Right atrium auricular region (tissue), 2 donors: ENCODE results near the gene RHOF. TPM values are rescaled to one million over a fixed set of nuclear protein-coding genes. Genes with fewer than 3 reads are reported as not detected.

Source experiments
- DNase-seq: peaks from one replicate; pipeline ENCODE4 v3.0.0-alpha.2; 2019; ENCODE audit warnings: low spot score
- H3K27ac ChIP-seq, 2 donors: fragments of 200-600 bp; sonication (generic); 1 replicate in 1 of 2; 2 replicates in 1 of 2; pipeline ENCODE4 v1.5.1; 2016 to 2019
- H3K27me3 ChIP-seq, 2 donors: fragments of 200-600 bp; sonication (generic); one replicate each; pipeline versions ENCODE4 v1.5.1 to v1.6.0; 2017 to 2019
- H3K36me3 ChIP-seq: fragments of 200-600 bp; sonication (generic); one replicate; pipeline ENCODE4 v1.5.1; 2016
- H3K4me1 ChIP-seq, 2 donors: fragments of 200-600 bp; sonication (generic); one replicate each; pipeline versions ENCODE4 v1.5.1 to v1.6.0; 2017 to 2019
- H3K4me3 ChIP-seq, 2 donors: fragments of 200-600 bp; sonication (generic); 1 replicate in 1 of 2; 2 replicates in 1 of 2; pipeline ENCODE4 v1.5.1; 2017 to 2019; ENCODE audit warnings: mild to moderate bottlenecking in 1 of 2, moderate library complexity in 1 of 2
- H3K9me3 ChIP-seq, 2 donors: fragments of 200-600 bp; sonication (generic); one replicate each; pipeline ENCODE4 v1.5.1; 2019
- total RNA-seq, 2 donors: library from RNA; depleted of rRNA; stranded (reverse); fragments of >200 nt; gene quantifications; one replicate each; pipeline ENCODE4 v1.1.0, GENCODE V29; 2016
- TF ChIP-seq, protein P1 (sequence below), 2 donors: fragments of 200-600 bp; sonication (generic); IDR thresholded peaks; one replicate each; pipeline ENCODE4 v1.5.1; 2019; ENCODE audit warnings: antibody characterized with exemption in 2 of 2

The RHOF gene
- total RNA-seq, 2 donors from 2014 or later: 7.3 to 21.9 TPM

DNA sequence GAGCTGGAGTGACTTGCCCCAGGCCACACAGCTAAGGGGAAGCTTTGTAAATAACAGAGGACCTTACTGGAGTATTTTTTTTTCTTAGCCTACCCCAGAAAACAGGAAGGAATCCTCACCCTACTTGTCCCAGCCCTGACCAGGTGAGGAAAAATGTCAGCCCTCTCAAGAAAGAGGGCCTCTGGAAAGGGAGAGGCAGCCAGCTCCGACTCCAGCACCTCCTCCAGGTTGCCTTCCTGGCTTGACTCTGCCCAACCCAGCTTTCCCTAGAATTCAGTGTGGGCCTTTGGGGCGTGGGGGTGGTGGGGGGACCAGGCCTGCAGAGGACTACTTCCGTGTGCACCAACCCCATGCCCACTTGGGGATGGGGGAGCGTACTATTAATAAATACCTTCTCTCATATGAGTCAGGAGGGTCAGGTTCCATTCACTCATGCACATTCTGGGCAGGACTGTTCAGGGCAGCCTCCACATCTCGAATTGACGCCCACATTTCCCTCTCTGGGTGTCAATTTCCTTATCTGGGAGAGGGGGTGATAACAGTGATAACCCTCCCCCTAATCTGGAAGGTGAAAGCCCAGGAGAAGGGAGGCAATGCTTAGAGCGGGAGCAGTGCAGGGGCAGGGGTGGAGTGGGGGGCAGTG lies 5.2 kb downstream of the RHOF start:
- Histone ChIP-seq H3K9me3 (no peaks in the 10 kb centered on the region), H3K4me3 (no peak overlapping the region), H3K4me1 (peaks cover 0 to 32% of the 10 kb centered on the region in 2 donors), H3K27ac (no peak overlapping the region), H3K27me3 (no peaks in the 10 kb centered on the region), H3K36me3 (no peaks in the 10 kb centered on the region)
- TF ChIP-seq, protein P1, sequence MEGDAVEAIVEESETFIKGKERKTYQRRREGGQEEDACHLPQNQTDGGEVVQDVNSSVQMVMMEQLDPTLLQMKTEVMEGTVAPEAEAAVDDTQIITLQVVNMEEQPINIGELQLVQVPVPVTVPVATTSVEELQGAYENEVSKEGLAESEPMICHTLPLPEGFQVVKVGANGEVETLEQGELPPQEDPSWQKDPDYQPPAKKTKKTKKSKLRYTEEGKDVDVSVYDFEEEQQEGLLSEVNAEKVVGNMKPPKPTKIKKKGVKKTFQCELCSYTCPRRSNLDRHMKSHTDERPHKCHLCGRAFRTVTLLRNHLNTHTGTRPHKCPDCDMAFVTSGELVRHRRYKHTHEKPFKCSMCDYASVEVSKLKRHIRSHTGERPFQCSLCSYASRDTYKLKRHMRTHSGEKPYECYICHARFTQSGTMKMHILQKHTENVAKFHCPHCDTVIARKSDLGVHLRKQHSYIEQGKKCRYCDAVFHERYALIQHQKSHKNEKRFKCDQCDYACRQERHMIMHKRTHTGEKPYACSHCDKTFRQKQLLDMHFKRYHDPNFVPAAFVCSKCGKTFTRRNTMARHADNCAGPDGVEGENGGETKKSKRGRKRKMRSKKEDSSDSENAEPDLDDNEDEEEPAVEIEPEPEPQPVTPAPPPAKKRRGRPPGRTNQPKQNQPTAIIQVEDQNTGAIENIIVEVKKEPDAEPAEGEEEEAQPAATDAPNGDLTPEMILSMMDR (IDR thresholded peaks at IDR 0.05): no peak
- no peak for DNase-seq

DNA sequence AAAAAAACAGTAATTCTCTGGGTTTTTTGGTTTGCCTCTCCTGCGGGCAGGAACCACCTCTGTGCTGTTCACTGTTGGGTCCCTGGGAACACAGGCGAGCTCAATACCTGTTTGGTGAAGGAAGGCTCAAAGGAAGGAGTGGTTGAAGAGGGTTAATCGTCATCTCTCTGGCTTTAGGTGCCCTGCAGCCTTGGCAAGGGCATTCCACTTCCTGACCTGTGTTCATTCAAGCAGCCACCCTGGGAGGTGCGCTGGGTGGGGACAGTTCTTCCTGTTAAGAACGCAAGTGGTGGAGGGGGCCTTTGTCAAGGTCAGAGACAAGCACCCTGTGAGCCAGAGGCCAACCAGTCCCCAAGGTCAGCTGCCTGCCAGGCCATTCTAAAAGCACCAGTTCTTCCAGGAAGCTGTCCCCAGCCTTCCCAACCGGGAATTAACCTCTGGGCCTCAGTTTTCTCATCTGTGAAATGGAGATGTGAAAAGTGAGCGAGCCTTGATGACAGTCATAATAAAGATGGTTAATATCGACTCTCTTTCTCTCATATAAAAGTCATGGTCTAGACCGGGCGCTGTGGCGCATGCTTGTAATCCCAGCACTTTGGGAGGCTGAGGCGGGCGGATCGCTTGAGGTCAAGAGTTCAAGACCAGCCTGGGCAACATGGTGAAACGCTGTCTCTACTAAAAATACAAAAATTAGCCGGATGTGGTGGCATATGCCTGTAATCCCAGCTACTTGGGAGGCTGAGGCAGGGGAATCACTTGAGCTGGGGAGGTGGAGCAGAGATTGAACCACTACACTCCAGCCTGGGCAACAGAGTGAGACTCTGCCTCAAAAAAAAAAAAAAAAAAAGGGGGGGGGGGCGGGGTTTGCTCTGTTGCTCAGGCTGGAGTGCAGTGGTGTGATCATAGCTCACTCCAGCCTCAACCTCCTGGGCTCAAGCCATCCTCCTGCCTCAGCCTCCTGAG lies 6.1 kb downstream of the RHOF start:
- TF ChIP-seq, protein P1 (IDR thresholded peaks at IDR 0.05): no peak
- DNase-seq: no peak
- H3K36me3 ChIP-seq: no peaks in the 10 kb centered on the region
- no peak overlapping the region for H3K4me3 ChIP-seq
- peak overlapping the region in 1 of 2 donors; percentile 9 for H3K27ac ChIP-seq
- H3K27me3 ChIP-seq: no peaks in the 10 kb centered on the region
- peaks cover 0 to 26% of the 10 kb centered on the region in 2 donors for H3K4me1 ChIP-seq
- H3K9me3 ChIP-seq: no peaks in the 10 kb centered on the region

DNA sequence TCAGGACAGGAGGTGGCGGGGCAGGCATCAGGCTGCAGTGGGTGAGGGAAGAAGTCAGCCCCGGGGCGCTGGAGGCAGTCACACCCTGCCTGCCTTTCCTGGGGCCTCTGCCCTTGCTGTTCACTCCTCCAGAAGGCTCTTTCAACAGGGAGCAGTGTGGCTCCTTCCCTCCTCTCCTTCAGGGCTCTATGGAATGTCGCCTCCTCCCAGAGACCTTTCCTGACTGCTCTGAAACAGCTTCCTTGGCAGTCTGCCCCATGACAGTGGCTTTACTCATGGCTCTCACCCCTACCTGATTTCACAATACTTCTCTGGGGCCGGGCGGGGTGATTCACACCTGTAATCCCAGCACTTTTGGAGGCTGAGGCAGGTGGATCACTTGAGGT lies 7.1 kb downstream of the RHOF start:
- Histone ChIP-seq H3K4me1 (peaks cover 0 to 35% of the 10 kb centered on the region in 2 donors), H3K36me3 (no peaks in the 10 kb centered on the region), H3K4me3 (no peak overlapping the region), H3K27ac (peak overlapping the region in 1 of 2 donors; percentile 9), H3K9me3 (no peaks in the 10 kb centered on the region), H3K27me3 (no peaks in the 10 kb centered on the region)
- TF ChIP-seq, protein P1 (IDR thresholded peaks at IDR 0.05): no peak
- no peak for DNase-seq

DNA sequence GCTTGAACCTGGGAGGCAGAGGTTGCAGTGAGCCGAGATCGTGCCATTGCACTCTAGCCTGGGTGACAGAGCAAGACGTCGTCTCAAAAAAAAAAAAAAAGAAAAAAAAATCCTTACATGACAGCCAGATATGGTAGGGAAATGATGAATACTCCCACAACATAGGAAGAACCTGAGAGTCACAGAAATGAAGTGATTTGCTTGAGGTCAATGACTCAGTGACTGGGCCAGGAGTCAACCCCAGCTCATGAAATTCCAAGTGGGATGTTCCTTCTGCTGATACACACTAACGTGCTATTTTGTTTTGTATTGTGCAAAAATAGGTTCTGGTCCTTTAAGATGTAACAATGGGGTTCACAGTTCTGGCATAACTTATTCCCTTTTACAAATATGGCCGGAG lies 9.0 kb downstream of the RHOF start:
- TF ChIP-seq, protein P1 (IDR thresholded peaks at IDR 0.05): no peak
- no peak overlapping the region for H3K27ac ChIP-seq
- H3K4me3 ChIP-seq: no peak overlapping the region
- H3K36me3 ChIP-seq: peaks cover 6% of the 10 kb centered on the region
- H3K4me1 ChIP-seq: peaks cover 0 to 32% of the 10 kb centered on the region in 2 donors
- DNase-seq: no peak
- H3K9me3 ChIP-seq: no peaks in the 10 kb centered on the region
- H3K27me3 ChIP-seq: no peaks in the 10 kb centered on the region

DNA sequence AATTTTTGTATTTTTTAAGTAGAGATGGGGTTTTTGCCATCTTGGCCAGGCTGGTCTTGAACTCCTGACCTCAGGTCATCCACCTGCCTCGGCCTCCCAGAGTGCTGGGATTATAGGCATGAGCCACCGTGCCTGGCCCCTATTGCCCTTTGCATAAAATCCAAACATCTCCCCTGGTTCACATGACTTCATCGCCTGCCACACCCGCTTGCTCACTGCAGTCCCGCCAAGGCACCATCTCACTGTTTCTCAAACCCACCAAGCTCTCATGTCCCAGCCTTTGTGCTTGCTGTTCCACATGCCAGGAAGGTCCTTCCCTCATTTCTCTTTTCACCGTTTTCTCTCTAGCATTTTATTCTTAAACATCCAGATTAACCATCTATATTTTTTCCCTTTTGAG lies 9.7 kb downstream of the RHOF start:
- peaks cover 0 to 25% of the 10 kb centered on the region in 2 donors for H3K4me1 ChIP-seq
- no peak for DNase-seq
- TF ChIP-seq, protein P1 (IDR thresholded peaks at IDR 0.05): no peak
- no peak overlapping the region for H3K4me3 ChIP-seq
- H3K36me3 ChIP-seq: peaks cover 6% of the 10 kb centered on the region
- H3K9me3 ChIP-seq: no peaks in the 10 kb centered on the region
- H3K27ac ChIP-seq: no peak overlapping the region
- no peaks in the 10 kb centered on the region for H3K27me3 ChIP-seq
